Endometrium (tissue), 2 donors: Measurements from ENCODE around the gene A3GALT2.
"Not testable (repeated sequence)": the region's sequence is repeated elsewhere in the genome, so short reads cannot be mapped to it uniquely, and the experiment has no call there.

ENCODE experiments used
- FAIRE-seq: peaks from 2 replicates; lab custom pipeline; 2012; peaks lifted over from hg19 to GRCh38; lab: Jason Lieb, UNC
- donor health status: control.
- donor health status: control.

A3GALT2 gene

GRCh38 chr1:33292726-33293340, 28.1 kb downstream of the A3GALT2 start:
- FAIRE-seq, result no peak

- not testable (repeated sequence) for FAIRE-seq
These were observed 30.3 kb downstream of the A3GALT2 start for GRCh38 chr1:33290615-33291014.

GRCh38 chr1:33289858-33290154, 31.1 kb downstream of the A3GALT2 start:
- no peak for FAIRE-seq

GRCh38 chr1:33288976-33289857, 31.7 kb downstream of the A3GALT2 start:
- no peak for FAIRE-seq

- FAIRE-seq, result no peak
These were observed 33.6 kb downstream of the A3GALT2 start for GRCh38 chr1:33287317-33287716.

- FAIRE-seq, result no peak
These were observed 34.3 kb downstream of the A3GALT2 start for GRCh38 chr1:33286451-33287185.

- FAIRE-seq, result no peak
These were observed 36.8 kb downstream of the A3GALT2 start for GRCh38 chr1:33284049-33284448.

GRCh38 chr1:33282791-33283190, 38.1 kb downstream of the A3GALT2 start:
- FAIRE-seq, result no peak

- FAIRE-seq, result no peak
These were observed 39.2 kb downstream of the A3GALT2 start for GRCh38 chr1:33281554-33282303.

- no peak for FAIRE-seq
These were observed 40.7 kb downstream of the A3GALT2 start for GRCh38 chr1:33280091-33280661.

- no peak for FAIRE-seq
These were observed 43.3 kb downstream of the A3GALT2 start for GRCh38 chr1:33277488-33278084.

- FAIRE-seq, result no peak
These were observed 44.2 kb downstream of the A3GALT2 start for GRCh38 chr1:33276573-33277298.

- no peak for FAIRE-seq
These were observed 45.0 kb downstream of the A3GALT2 start for GRCh38 chr1:33275706-33276572.

- FAIRE-seq, result no peak
These were observed 45.7 kb downstream of the A3GALT2 start for GRCh38 chr1:33275195-33275594.

GRCh38 chr1:33274446-33274845, 46.5 kb downstream of the A3GALT2 start:
- no peak for FAIRE-seq

- FAIRE-seq, result no peak
These were observed 46.9 kb downstream of the A3GALT2 start for GRCh38 chr1:33273961-33274371.

GRCh38 chr1:33273406-33273805, 47.5 kb downstream of the A3GALT2 start:
- no peak for FAIRE-seq

GRCh38 chr1:33272930-33273329, 48.0 kb downstream of the A3GALT2 start:
- FAIRE-seq, result no peak

- no peak for FAIRE-seq
These were observed 48.4 kb downstream of the A3GALT2 start for GRCh38 chr1:33272509-33272908.
